Measurements from ENCODE around the gene TFAP2A. TPM values are rescaled to one million over a fixed set of nuclear protein-coding genes. Genes with fewer than 3 reads are reported as not detected.

Gene TFAP2A
- total and polyA plus RNA-seq, 7 donors: 0.13 to 0.36 (median 0.27) TPM; not detected in 2

DNA sequence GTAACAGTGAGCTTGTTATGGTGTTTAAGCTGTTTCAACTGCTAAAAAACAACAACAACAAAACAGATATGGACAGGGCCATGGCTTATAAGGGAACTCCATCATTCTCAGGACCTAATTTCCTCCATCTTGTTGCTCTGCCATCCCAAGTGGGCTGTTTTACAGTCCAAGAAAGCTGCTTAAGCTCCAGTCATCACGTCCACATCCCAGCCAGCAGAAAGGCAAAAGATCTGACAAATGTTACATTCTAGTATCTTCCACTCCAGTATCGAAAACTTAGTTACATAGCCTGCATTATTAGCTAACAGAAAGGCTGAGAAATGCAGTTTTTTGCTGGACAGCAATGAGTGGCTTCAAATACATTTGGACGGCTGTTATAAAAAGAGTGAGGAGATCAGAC, 23.0 kb upstream of the TFAP2A start:
- Histone ChIP-seq H3K27ac (no peak overlapping the region), H3K36me3 (no peaks in the 10 kb centered on the region), H3K4me1 (no peaks in the 10 kb centered on the region), H3K9me3 (no peaks in the 10 kb centered on the region), H3K27me3 (peaks cover 0 to 5% (median 0%) of the 10 kb centered on the region in 3 donors), H3K4me3 (no peak overlapping the region)
- TF ChIP-seq EP300 (IDR thresholded peaks at IDR 0.05) (no peak), POLR2A (IDR thresholded peaks at IDR 0.05) (no peak), POLR2AphosphoS5 (IDR thresholded peaks at IDR 0.05) (no peak)
- TF ChIP-seq, protein P1, sequence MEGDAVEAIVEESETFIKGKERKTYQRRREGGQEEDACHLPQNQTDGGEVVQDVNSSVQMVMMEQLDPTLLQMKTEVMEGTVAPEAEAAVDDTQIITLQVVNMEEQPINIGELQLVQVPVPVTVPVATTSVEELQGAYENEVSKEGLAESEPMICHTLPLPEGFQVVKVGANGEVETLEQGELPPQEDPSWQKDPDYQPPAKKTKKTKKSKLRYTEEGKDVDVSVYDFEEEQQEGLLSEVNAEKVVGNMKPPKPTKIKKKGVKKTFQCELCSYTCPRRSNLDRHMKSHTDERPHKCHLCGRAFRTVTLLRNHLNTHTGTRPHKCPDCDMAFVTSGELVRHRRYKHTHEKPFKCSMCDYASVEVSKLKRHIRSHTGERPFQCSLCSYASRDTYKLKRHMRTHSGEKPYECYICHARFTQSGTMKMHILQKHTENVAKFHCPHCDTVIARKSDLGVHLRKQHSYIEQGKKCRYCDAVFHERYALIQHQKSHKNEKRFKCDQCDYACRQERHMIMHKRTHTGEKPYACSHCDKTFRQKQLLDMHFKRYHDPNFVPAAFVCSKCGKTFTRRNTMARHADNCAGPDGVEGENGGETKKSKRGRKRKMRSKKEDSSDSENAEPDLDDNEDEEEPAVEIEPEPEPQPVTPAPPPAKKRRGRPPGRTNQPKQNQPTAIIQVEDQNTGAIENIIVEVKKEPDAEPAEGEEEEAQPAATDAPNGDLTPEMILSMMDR (IDR thresholded peaks at IDR 0.05): no peak
- DNase-seq: no peak
- 83 to 90% methylated on average over 3 of the region's 3 CpGs for WGBS, 2 donors
- intact Hi-C loops (cut with DNase I): no loop called here

DNA sequence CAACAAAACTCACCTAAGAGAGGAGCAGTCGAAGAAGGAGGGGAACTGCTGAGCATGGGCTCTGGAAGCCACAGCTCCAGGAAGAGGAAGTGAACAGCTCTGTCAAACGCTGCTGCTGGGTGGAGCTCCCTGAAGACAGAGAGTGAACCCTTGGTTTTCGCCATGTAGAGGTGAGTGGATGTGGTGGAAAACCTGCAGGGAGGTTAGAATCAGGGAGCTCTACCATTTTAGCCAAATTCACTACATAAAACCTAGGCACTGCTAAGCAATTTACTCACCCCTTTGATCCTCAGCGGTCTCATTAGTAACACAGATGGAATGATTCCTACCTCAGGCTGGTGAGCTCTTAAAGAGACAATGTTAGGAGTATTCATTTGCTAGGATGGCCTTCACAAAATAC, 19.4 kb upstream of the TFAP2A start:
- TF ChIP-seq EP300 (IDR thresholded peaks at IDR 0.05) (no peak), POLR2AphosphoS5 (IDR thresholded peaks at IDR 0.05) (no peak), POLR2A (IDR thresholded peaks at IDR 0.05) (no peak)
- TF ChIP-seq, protein P1 (IDR thresholded peaks at IDR 0.05): no peak
- H3K4me1 ChIP-seq: no peaks in the 10 kb centered on the region
- H3K9me3 ChIP-seq: no peaks in the 10 kb centered on the region
- no peak overlapping the region for H3K27ac ChIP-seq
- no peak overlapping the region for H3K4me3 ChIP-seq
- H3K27me3 ChIP-seq: peaks cover 0 to 8% (median 0%) of the 10 kb centered on the region in 3 donors
- DNase-seq: no peak
- intact Hi-C loops (cut with DNase I): loop anchor here (2.0 kb wide), 1 partner anchor 1451 kb away; no protein-coding TSS in a partner anchor
- 42 to 49% methylated on average over 4 of the region's 4 CpGs for WGBS, 2 donors
- no peaks in the 10 kb centered on the region for H3K36me3 ChIP-seq

DNA sequence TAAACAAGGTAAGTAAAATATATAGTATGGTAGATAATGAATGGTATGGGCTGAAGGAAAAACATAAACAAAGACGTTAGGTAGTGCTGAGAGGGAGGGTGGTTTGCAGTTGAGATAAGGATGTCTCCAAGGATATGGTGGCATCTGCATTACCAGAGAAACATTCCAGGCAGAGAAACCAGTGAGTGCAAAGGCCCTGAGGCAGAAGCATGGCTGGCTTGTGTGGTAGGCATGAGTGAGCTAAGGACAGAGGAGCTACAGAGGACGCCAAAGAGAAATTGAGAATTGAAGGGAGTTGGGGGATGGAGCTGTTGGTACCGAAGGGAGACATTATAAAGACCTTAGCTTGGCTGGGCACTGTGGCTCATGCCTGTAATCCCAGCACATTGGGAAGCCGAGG, 18.4 kb upstream of the TFAP2A start:
- DNase-seq: no peak
- no peaks in the 10 kb centered on the region for H3K9me3 ChIP-seq
- H3K4me1 ChIP-seq: no peaks in the 10 kb centered on the region
- WGBS, 2 donors: 67 to 82% methylated on average over 4 of the region's 4 CpGs
- no peak overlapping the region for H3K27ac ChIP-seq
- TF ChIP-seq, protein P1 (IDR thresholded peaks at IDR 0.05): no peak
- TF ChIP-seq POLR2A (IDR thresholded peaks at IDR 0.05) (no peak), POLR2AphosphoS5 (IDR thresholded peaks at IDR 0.05) (no peak), EP300 (IDR thresholded peaks at IDR 0.05) (no peak)
- intact Hi-C loops (cut with DNase I): no loop called here
- no peaks in the 10 kb centered on the region for H3K36me3 ChIP-seq
- no peak overlapping the region for H3K4me3 ChIP-seq
- peaks cover 0 to 17% (median 4%) of the 10 kb centered on the region in 3 donors for H3K27me3 ChIP-seq

DNA sequence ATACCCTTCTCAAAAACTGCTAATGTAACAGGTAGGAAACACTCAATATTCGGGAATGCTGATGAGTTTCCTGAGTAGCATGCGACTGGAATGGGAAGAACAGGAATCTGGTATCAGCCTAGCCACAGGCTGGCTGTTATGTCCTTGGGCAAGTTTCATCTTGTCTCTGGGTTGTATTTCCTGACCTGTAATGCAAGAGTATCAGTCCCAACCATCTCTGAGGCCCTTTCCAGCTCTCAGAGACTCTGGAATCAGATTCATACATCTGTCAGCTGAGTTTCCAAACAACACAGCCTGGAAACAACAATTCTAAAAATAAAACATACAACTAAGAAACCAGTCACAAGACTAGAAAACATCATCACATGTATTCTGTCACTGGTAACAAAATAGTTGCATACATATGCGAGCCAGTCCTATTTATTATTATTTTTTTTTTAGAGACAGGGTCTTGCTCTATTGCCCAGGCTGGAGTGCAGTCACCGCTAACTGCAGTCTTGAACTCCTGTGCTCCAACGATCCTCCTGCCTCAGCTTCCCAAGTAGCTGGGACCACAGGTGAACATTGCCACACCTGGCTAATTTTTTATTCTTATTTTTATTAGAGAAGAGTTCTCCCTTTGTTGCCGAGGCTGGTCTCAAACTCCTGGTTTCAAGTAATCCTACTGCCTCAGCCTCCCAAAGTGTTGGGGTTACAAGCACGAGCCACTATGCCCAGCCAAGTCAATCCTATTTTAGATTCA, 16.7 kb upstream of the TFAP2A start:
- H3K27me3 ChIP-seq: peaks cover 0 to 33% (median 4%) of the 10 kb centered on the region in 3 donors
- no peak overlapping the region for H3K4me3 ChIP-seq
- H3K9me3 ChIP-seq: no peaks in the 10 kb centered on the region
- no peak for TF ChIP-seq EP300 (IDR thresholded peaks at IDR 0.05)
- TF ChIP-seq POLR2A (IDR thresholded peaks at IDR 0.05): no peak
- TF ChIP-seq POLR2AphosphoS5 (IDR thresholded peaks at IDR 0.05): no peak
- TF ChIP-seq, protein P1 (IDR thresholded peaks at IDR 0.05): no peak
- intact Hi-C loops (cut with DNase I): no loop called here
- H3K4me1 ChIP-seq: peaks cover 0 to 1% (median 0%) of the 10 kb centered on the region in 4 donors
- H3K27ac ChIP-seq: no peak overlapping the region
- no peak for DNase-seq
- 83 to 84% methylated on average over 7 of the region's 7 CpGs for WGBS, 2 donors
- no peaks in the 10 kb centered on the region for H3K36me3 ChIP-seq
